ENCODE data around the gene TRIM13.

Gene TRIM13

GRCh38 chr13:49998714-49999624 lies 2.1 kb downstream of the TRIM13 start:
- TF ChIP-seq CTCF (conservative IDR thresholded peaks at IDR 0.05) (no peak), ZFX (IDR thresholded peaks at IDR 0.05) (no peak)
- peak overlapping the region; percentile 37 for H3K27ac ChIP-seq

- no peak for TF ChIP-seq CTCF (conservative IDR thresholded peaks at IDR 0.05)
- no peak for TF ChIP-seq ZFX (IDR thresholded peaks at IDR 0.05)
- H3K27ac ChIP-seq: peak overlapping the region; percentile 73
These were observed 4.4 kb downstream of the TRIM13 start for GRCh38 chr13:50001287-50001686.

- peak overlapping the region; percentile 8; the same call in 1 of the 2 replicates for H3K27ac ChIP-seq
- TF ChIP-seq CTCF (conservative IDR thresholded peaks at IDR 0.05): no peak
- no peak for TF ChIP-seq ZFX (IDR thresholded peaks at IDR 0.05)
These were observed 9.7 kb downstream of the TRIM13 start for GRCh38 chr13:50006426-50007135.

- H3K27ac ChIP-seq: no peak overlapping the region
- no peak for TF ChIP-seq ZFX (IDR thresholded peaks at IDR 0.05)
- TF ChIP-seq CTCF (conservative IDR thresholded peaks at IDR 0.05): no peak
These were observed 14.6 kb downstream of the TRIM13 start for GRCh38 chr13:50011461-50011860.

- TF ChIP-seq CTCF (conservative IDR thresholded peaks at IDR 0.05) (no peak), ZFX (IDR thresholded peaks at IDR 0.05) (no peak)
These were observed 15.7 kb downstream of the TRIM13 start for GRCh38 chr13:50012396-50013169.

GRCh38 chr13:50014386-50014785 lies 17.5 kb downstream of the TRIM13 start:
- TF ChIP-seq ZFX (IDR thresholded peaks at IDR 0.05): no peak
- no peak for TF ChIP-seq CTCF (conservative IDR thresholded peaks at IDR 0.05)
- no peak overlapping the region for H3K27ac ChIP-seq

More at GRCh38 chr13:50012396-50013169, 15.7 kb downstream of the TRIM13 start:
- no peak overlapping the region for H3K27ac ChIP-seq

Measured in C4-2B (cell line).